Activated CD4-positive, alpha-beta T cell treated with anti-CD3 and anti-CD28 coated beads, Interleukin-2, amount 50 U/mL, for 4 hours (primary cell): ENCODE measurements around the gene CYP26B1.

ENCODE experiments used
- DNase-seq, 2 experiments: peaks; one replicate each; pipeline ENCODE4 v3.0.0-alpha.2; 2020

CYP26B1 gene

GRCh38 chr2:72140621-72140960 is 7.1 kb downstream of the CYP26B1 start:
- DNase-seq: no peak

DNA sequence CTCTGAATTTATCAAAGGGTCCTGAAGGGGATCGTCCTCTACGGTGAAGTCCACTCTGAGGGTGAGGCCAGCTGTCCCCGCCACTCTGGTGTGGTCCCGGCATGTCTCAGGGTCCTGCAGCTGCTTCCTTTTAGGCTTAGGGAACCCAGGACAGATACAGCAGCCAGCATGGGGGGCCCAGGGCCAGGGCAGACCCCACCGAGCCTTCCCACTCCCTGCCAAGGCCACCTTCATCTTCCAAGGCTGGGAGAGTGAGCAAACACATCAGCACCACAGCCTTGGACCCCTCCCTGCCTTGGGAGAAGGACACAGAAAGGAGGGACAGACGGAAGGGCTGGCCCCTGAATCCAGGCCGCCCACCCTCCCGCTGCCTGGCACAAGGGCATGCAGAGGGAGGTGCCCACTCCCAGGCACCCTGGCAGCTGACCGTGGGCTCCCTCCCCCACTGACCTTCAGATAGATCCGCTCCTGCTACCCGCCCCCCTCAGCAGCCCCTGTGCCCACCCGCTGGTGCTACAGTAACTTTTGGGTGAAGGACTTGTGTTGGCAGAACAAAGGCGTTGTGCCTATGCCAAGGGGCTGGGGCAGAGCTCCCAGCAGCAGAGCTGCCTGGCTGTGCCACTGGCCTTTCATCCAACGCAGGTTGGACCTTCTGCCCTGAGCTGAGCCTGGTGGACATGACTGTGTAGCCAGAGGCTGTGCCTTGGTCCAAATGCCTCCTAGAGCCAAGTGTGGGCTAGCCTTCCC is 7.6 kb downstream of the CYP26B1 start:
- no peak for DNase-seq

DNA sequence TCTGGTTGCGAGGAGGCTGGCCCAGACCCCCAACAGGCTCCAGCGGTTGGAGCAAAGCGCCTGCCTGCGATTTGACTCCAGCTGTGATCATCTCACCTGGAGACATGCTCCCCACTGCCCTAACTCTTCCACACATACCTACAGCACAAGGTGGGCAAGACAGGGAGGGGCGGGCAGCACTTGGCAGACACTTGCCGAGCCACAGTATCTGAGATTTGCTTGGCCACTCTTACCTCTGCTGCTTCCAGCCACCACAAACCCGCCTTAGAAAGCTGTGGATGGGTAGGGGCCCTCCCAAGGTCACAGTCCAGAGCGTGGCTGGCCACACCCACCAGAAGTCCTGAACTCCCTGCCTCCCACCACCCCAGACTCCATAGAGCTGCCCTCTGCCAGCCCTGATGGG is 8.2 kb downstream of the CYP26B1 start:
- no peak for DNase-seq

DNA sequence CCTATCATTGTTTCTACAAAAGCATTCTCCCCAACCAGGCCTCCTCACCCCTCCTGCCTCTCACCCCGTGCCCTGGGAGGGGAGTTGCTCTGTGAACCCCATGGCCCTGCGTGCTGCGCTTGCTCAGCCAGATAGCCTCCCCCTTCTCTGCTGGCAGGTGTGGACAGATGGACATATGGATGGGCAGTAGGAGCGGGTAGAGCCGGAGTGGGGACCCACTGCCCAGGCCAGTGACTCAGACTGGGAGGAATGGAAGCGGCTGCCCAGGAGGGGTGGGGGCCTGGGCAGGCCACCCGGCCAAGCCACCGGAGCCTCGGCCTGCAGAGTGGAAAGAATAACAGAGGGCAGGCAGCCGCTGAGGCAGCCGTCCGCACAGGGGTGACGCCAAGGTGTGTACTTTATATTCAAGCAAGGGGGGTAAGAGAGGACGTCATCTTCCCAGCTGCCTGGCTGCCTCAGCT is 8.7 kb downstream of the CYP26B1 start:
- no peak for DNase-seq

DNA sequence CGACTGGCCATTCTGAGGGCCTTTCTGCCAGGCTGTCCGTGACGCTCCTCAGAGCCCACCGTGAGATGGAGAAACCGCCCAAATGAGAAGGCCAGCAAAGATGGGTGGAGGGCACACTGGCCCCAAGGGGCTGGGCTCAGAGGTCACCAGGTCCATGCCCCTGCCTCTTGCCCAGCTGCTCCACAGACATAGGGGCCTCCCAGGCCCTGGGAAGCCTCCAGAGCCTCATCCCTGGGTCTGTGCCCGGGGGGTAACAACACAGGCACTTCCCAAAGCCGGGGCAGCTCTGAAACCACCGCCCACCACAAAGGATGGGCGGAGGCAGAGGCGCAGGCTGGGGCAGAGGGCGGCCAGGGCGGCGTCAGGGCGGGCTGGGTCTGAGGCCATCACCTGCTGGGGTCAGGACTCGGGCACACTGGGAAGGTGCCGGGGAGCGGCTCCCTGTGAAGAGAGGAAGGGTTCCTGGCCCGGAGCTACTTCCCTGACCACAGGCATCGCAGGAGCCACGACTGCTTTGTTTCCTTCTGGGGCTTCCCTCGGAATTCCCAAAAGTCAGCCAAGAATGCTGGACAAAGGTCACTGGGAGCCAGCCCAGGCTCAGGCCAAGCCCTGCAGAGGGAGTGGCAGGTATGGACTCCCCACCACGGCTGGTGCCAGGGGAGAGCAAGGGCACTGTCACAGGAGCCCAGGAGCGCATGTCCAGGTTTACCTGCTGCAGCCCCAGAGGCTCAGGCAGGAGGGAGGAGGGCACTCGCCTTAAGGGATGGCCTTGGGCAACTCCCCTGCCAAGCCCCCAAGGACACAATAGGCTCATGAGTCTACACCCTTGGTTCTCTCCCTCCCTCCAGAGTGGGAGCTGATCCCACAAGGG is 9.4 kb downstream of the CYP26B1 start:
- DNase-seq: no peak

DNA sequence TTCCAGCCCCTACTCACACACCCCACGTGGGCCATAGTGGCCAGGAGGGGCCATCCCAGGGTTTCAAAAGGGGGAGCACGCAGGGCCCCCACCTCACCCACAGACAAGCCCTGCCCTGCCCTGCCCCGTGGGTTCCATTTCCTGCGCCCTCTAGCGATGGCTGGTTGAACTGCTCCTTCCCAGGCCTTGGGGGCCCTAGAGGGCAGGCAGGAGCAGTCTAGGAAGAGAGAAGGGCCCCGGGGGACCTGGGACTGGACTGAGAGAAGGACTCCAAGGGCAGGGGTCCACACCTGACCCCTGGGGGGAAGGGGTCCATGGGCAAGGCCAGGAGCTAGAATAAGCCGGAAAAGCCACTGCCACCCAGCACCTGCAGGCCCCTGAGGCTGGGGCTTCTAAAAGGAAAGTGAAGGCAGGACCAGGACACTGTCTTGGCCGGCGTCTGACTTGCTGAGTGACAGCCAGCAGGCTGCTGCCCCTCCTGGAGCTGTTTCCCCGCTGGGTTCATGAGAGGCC is 10.1 kb downstream of the CYP26B1 start:
- peak; percentile 51 to 53 for DNase-seq

GRCh38 chr2:72136933-72137497 is 10.6 kb downstream of the CYP26B1 start:
- no peak for DNase-seq

GRCh38 chr2:72136331-72136730 is 11.3 kb downstream of the CYP26B1 start:
- no peak for DNase-seq

DNA sequence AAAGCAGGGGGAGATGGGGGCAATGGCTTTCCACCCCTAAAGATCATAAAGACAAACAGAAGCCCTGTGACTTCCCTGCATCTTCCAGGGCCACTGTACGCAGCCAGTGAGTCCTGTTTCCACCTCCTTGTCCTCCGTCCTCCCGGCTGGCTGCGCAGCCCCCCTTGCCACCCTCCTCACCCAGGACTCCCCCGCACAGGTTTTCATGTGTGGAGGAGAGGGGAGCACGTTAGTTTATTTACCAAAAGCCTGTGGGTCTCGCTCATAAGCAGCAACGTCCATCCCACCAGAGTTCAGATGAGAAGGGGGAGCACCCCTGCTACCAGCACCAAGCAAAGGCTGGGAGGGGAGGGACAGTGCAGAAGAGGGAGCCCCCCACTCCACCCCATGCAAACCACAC is 11.7 kb downstream of the CYP26B1 start:
- DNase-seq: no peak

DNA sequence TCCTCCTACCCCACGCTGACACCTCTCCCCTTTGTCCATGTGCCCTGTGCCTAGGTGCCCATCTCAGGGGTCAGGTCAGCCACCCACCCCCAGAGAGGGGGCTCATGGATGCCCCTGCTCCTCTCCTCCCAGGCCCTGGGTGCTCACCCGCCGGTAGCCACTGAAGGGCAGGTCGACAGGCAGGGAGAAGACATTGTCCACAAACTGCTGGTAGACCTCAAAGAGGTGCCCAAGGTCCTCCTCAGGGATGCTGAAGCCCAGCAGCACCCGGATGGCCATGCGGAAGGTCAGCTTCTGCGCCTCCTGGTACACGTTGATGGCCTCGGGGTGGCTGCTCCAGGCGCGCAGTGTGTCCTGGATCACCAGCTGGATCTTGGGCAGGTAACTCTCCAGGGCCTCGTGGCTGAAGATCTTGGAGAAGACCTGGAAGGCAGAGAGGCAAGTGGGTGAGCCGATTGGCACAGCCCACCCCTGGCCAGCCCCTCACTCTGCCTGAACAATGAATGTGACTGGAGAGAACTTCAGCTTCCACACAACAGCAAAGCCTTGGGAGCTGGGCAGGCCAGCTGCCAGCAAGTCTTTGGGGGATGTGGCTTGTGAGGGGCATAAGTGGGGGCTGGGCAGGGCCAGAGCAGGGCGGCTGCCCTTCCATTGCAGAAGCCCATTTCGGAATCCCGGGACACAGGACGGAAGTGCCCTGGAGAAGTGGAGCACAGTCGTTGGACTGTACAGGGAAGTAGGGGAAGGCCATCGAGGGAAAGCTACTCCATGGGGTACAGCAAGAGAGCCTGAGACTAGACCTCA is 12.5 kb downstream of the CYP26B1 start:
- DNase-seq: no peak

DNA sequence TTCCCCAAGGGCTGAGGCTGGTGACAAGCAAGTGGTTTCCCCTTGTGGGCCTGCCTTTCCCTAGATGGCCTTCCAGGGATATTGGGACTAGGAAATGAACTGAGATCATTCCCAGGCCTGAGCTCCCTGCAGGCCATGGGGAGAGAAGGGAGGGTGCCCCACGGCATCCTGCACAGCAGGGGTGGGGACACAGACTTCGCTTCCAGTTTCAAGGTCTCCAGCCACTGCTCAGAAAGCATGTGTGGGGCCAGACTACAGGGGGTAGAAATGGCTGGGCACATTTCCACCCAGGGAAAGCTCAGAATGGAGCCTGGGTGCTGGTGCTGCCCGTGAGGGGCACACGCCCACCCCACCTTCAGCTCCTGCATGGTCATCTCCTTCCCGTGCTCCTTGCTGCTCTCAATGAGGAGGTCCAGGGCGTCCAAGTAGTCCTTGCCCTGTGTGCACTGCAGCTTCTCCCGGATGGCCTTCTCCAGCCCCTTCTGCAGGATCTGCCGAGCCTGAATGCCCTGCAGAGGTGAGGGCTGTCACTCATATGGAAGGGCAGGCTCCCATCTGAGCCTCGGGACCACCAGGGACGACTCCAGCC is 13.2 kb downstream of the CYP26B1 start:
- DNase-seq: no peak

DNA sequence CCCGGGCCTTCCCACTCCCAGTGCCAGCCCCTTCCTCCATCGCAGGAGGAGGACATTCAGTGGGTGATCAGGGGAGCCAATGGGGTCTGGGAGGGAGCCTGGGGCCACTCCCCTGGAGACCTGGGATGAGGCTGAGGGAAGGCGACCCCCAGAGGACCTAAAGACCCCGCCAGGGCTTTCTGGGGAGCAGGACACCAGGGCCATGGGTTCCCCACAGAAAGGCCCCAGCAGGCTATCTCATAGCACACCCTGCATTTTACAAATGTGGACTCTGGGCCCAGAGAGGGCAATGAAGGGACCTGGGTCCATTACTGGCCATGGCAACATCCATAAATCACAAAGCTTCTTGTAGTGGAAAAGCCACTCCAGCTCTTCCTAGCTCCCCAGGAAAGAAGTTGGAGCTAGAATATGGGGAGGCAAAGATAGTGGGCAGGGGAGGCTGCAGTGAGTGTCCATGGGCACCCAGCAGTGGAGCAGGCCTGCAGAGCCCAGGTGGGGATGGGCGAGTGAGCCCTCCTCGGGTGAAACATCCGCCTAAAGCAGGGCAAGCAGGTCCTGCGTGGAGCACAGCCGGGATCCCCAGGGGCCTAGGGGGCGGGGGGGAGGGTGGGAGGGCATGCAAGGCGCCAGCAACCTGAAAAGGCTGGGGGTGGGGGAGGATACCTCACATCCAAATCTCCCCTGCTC is 13.8 kb downstream of the CYP26B1 start:
- no peak for DNase-seq

GRCh38 chr2:72132981-72133720 is 14.5 kb downstream of the CYP26B1 start:
- DNase-seq: no peak

GRCh38 chr2:72131916-72132841 is 15.5 kb downstream of the CYP26B1 start:
- no peak for DNase-seq

GRCh38 chr2:72131371-72131891 is 16.2 kb downstream of the CYP26B1 start:
- no peak for DNase-seq

DNA sequence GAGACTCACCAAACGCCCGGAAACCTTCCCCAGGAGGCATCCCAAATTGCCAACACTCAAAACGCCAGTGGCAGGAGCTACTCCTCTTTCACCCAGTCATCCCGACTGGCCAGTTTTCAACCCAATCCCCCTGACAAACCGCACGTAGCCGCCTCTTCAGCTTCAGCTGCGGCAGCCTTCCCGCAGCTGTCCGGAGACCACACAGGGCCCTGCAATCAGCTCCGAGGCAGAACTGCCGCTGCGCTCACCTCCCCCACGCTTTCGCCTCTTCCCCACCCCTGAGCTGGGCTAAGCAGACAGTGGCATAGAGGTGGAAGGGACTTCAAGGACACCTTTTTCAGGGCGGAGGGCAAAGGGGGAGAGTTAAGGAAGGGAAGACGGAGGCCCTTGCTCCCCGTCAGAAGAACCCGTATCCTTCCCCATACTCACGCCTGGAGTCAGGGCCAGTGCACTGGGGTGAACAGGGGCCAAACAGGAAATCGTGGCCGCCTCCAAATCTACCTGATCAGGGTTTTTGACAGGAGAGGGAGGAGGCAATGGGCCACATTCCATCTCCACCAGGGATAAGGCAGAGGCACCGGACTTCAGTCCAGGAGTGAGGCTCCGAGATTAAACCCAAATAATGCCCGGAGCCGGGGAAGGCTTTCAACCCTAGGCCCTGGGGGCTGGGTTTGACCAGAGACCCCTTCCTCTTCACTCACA is 16.9 kb downstream of the CYP26B1 start:
- no peak for DNase-seq

DNA sequence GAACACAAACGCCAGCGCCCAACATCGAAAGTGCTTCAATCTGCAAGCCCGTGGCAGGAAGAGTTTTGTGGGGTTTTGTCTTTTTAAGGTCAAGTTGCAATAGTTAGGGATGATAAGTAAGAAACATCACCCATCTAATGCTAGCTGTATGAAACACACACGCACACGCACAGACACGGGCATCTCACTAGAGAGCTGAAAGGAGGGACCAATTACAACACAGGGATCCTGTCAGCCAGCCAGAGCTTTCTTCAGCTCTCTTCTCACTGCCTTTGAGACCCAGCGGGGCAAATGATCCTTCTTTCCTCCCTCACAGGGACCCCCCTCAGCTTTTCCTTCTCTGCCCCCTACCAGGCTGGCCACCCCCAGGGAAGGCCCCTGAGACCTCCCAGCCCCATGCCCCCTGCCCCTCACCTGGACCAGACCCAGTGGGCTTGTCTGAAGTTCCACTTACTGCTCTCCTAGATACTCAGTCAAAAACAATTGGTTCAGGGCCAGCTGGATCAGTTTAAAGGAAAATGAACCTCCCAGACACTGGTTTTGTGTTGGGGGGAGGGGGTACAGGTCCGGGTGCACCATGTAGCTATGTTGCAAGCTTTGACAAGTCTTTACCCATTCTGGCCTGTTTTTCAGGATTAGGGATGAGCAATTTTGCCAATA is 17.9 kb downstream of the CYP26B1 start:
- DNase-seq: no peak

DNA sequence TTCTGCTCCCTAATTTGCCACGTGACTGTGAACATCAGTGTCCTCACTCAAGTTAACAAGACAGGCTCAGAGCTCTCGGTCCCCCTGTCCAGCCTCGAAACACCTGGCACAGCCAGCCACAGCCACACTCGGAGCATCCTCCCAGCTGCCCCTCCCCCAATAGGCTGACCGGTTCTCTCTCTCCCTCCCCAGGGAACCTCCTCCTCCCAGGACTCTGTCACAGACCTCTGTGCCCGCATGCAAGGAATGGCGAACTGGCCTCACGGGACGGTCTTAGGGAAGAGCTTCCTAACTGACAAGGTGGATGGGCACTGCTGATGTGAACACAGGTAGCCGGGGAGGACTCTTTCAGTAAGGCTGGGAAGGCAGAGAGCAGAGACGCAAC is 18.8 kb downstream of the CYP26B1 start:
- no peak for DNase-seq
